Measurements from ENCODE around the gene MAOB. TPM values are rescaled to one million over a fixed set of nuclear protein-coding genes. Genes with fewer than 3 reads are reported as not detected.

Gene MAOB
- total and polyA plus RNA-seq, 2 donors (not counting 1 experiment from before 2014, with no cell fraction given) = not detected

- Histone ChIP-seq H3K4me2 (replicated peaks; ENCODE audit: low read depth, low read length, poor library complexity, severe bottlenecking) (no peak overlapping the region), H3K4me1 (ENCODE audit: control insufficient read depth in 2 of 2, insufficient read depth in 2 of 2, low read length in 2 of 2) (no peaks in the 10 kb centered on the region), H3K9me3 (ENCODE audit: control extremely low read depth in 1 of 3, control insufficient read depth in 2 of 3, insufficient read depth in 1 of 3, low read length in 2 of 3) (no peaks in the 10 kb centered on the region), H3K79me2 (ENCODE audit: control insufficient read depth, insufficient read depth, low read length) (no peaks in the 10 kb centered on the region), H3K27ac (ENCODE audit: low read length in 2 of 2) (no peak overlapping the region), H3K27me3 (replicated peaks in 1 of 4; ENCODE audit: control extremely low read depth in 1 of 4, control insufficient read depth in 3 of 4, insufficient read depth in 4 of 4, low read length in 3 of 4) (no peaks in the 10 kb centered on the region), H3K36me3 (replicated peaks in 1 of 2; ENCODE audit: control extremely low read depth in 1 of 2, control insufficient read depth in 1 of 2, extremely low read depth in 1 of 2, insufficient read depth in 2 of 2, low read length in 1 of 2) (no peaks in the 10 kb centered on the region), H2AFZ (ENCODE audit: insufficient read depth, low read depth, low read length, poor library complexity, severe bottlenecking) (no peak overlapping the region), H3K4me3 (ENCODE audit: control extremely low read depth in 1 of 5, extremely low read depth in 1 of 5, insufficient read depth in 1 of 5, low read depth in 2 of 5, low read length in 4 of 5) (no peak overlapping the region), H4K20me1 (ENCODE audit: control insufficient read depth, insufficient read depth, low read length, poor library complexity, severe bottlenecking) (no peaks in the 10 kb centered on the region), H3K9ac (ENCODE audit: low read length) (no peak overlapping the region)
- ATAC-seq (ENCODE audit: low read depth) = no peak
- POLR2A ChIA-PET = no interaction called here
- CTCF ChIA-PET = no interaction called here
- TF ChIP-seq CTCF (IDR thresholded peaks at IDR 0.05) = no peak
- TF ChIP-seq EZH2 (IDR thresholded peaks at IDR 0.05; ENCODE audit: borderline replicate concordance, insufficient read depth, low read depth, low read length, poor library complexity, severe bottlenecking) = no peak
- no peak overlapping the region for H3K4me3 Mint-ChIP-seq
- 100% methylated on average over 1 of the region's 1 CpG for WGBS (ENCODE audit: insufficient coverage)
- intact Hi-C loops (cut with micrococcal nuclease) = no loop called here
- no peak for DNase-seq
- H3K27ac Mint-ChIP-seq = no peak overlapping the region
- H3K4me1 Mint-ChIP-seq = no peaks in the 10 kb centered on the region
- peaks cover 2% of the 10 kb centered on the region for H3K9me3 Mint-ChIP-seq (ENCODE audit: insufficient read depth)
- H3K27me3 Mint-ChIP-seq = no peaks in the 10 kb centered on the region
Measured at GRCh38 chrX:43720961-43721360, 161.3 kb downstream of the MAOB start.

- Histone ChIP-seq H3K36me3 (replicated peaks in 1 of 2; ENCODE audit: control extremely low read depth in 1 of 2, control insufficient read depth in 1 of 2, extremely low read depth in 1 of 2, insufficient read depth in 2 of 2, low read length in 1 of 2) (no peaks in the 10 kb centered on the region), H3K27me3 (replicated peaks in 1 of 4; ENCODE audit: control extremely low read depth in 1 of 4, control insufficient read depth in 3 of 4, insufficient read depth in 4 of 4, low read length in 3 of 4) (peaks cover 0 to under 1% (median 0%) of the 10 kb centered on the region in 4 experiments)
Measured at GRCh38 chrX:43720082-43720481, 162.2 kb downstream of the MAOB start.

More at GRCh38 chrX:43720082-43720481, 162.2 kb downstream of the MAOB start:
- no CpG with 5 or more reads among the region's 3 CpGs for WGBS (ENCODE audit: insufficient coverage)
- no peak overlapping the region for H3K27ac Mint-ChIP-seq
- DNase-seq (no peak), ATAC-seq (ENCODE audit: low read depth) (no peak)
- ChIA-PET POLR2A (no interaction called here), CTCF (no interaction called here)
- no peaks in the 10 kb centered on the region for H3K79me2 ChIP-seq (ENCODE audit: control insufficient read depth, insufficient read depth, low read length)
- H3K4me1 ChIP-seq (ENCODE audit: control insufficient read depth in 2 of 2, insufficient read depth in 2 of 2, low read length in 2 of 2) = no peaks in the 10 kb centered on the region
- H3K27ac ChIP-seq (ENCODE audit: low read length in 2 of 2) = no peak overlapping the region
- no peaks in the 10 kb centered on the region for H4K20me1 ChIP-seq (ENCODE audit: control insufficient read depth, insufficient read depth, low read length, poor library complexity, severe bottlenecking)
- no peak for TF ChIP-seq EZH2 (IDR thresholded peaks at IDR 0.05; ENCODE audit: borderline replicate concordance, insufficient read depth, low read depth, low read length, poor library complexity, severe bottlenecking)
- TF ChIP-seq CTCF (IDR thresholded peaks at IDR 0.05) = no peak
- no peak overlapping the region for H3K4me3 Mint-ChIP-seq
- intact Hi-C loops (cut with micrococcal nuclease) = no loop called here
- H3K9me3 Mint-ChIP-seq (ENCODE audit: insufficient read depth) = peaks cover 2% of the 10 kb centered on the region
- no peak overlapping the region for H3K9ac ChIP-seq (ENCODE audit: low read length)
- H3K4me2 ChIP-seq (replicated peaks; ENCODE audit: low read depth, low read length, poor library complexity, severe bottlenecking) = no peak overlapping the region
- H3K9me3 ChIP-seq (ENCODE audit: control extremely low read depth in 1 of 3, control insufficient read depth in 2 of 3, insufficient read depth in 1 of 3, low read length in 2 of 3) = no peaks in the 10 kb centered on the region
- no peaks in the 10 kb centered on the region for H3K27me3 Mint-ChIP-seq
- no peak overlapping the region for H2AFZ ChIP-seq (ENCODE audit: insufficient read depth, low read depth, low read length, poor library complexity, severe bottlenecking)
- no peaks in the 10 kb centered on the region for H3K4me1 Mint-ChIP-seq
- no peak overlapping the region for H3K4me3 ChIP-seq (ENCODE audit: control extremely low read depth in 1 of 5, extremely low read depth in 1 of 5, insufficient read depth in 1 of 5, low read depth in 2 of 5, low read length in 4 of 5)

Data from B cell (primary cell).